Liver (tissue), 9 donors: Measurements from ENCODE around the gene CA11. TPM values are rescaled to one million over a fixed set of nuclear protein-coding genes. Genes with fewer than 3 reads are reported as not detected.

Experiments used
- DNase-seq: peaks from one replicate; pipeline ENCODE4 v3.0.0-alpha.2; 2017; ENCODE audit warnings: low spot score
- H3K27ac ChIP-seq, 2 donors: one replicate each; pipeline ENCODE4 v1.7.0; 2013; ENCODE audit warnings: inconsistent platforms in 2 of 2, low read length in 2 of 2, control low read depth in 1 of 2, low read depth in 1 of 2, mild to moderate bottlenecking in 1 of 2
- H3K27me3 ChIP-seq, 4 donors: one replicate each; pipeline versions ENCODE4 v1.6.1 to v1.7.0; 2013; ENCODE audit warnings: low read length in 3 of 4, inconsistent platforms in 1 of 4, mild to moderate bottlenecking in 1 of 4, moderate library complexity in 1 of 4; ENCODE audit not compliant: control insufficient read depth in 4 of 4, insufficient read depth in 4 of 4
- H3K36me3 ChIP-seq, 4 donors: one replicate each; pipeline versions ENCODE4 v1.6.1 to v1.7.0; 2013; ENCODE audit warnings: low read length in 3 of 4, mild to moderate bottlenecking in 3 of 4, low read depth in 1 of 4, moderate library complexity in 1 of 4; ENCODE audit not compliant: control insufficient read depth in 4 of 4, insufficient read depth in 3 of 4
- H3K4me1 ChIP-seq, 4 donors: one replicate each; pipeline versions ENCODE4 v1.6.1 to v1.7.0; 2013; ENCODE audit warnings: low read length in 3 of 4, mild to moderate bottlenecking in 3 of 4, moderate library complexity in 1 of 4; ENCODE audit not compliant: control insufficient read depth in 4 of 4, insufficient read depth in 4 of 4
- H3K4me3 ChIP-seq, 3 donors: one replicate each; pipeline versions ENCODE4 v1.6.1 to v1.7.0; 2013; ENCODE audit warnings: low read length in 3 of 3, control low read depth in 1 of 3, low read depth in 1 of 3, mild to moderate bottlenecking in 1 of 3
- H3K9ac ChIP-seq, 2 donors: one replicate each; pipeline ENCODE4 v1.7.0; 2013; ENCODE audit warnings: low read length in 2 of 2, mild to moderate bottlenecking in 2 of 2, moderate library complexity in 2 of 2, control low read depth in 1 of 2, low read depth in 1 of 2
- H3K9me3 ChIP-seq, 4 donors: one replicate each; pipeline versions ENCODE4 v1.6.1 to v1.7.0; 2013; ENCODE audit warnings: low read length in 3 of 4; ENCODE audit not compliant: control insufficient read depth in 4 of 4
- ATF3 ChIP-seq: IDR thresholded peaks from 2 replicates; pipeline ENCODE4 v1.6.1; 2016; ENCODE audit warnings: antibody characterized with exemption
- CTCF ChIP-seq: fragments of 150-350 bp; IDR thresholded peaks from 2 replicates; pipeline ENCODE4 v1.5.1; 2017; ENCODE audit warnings: improper control_type of control experiment, low read depth, low read length; ENCODE audit not compliant: missing input control
- EGR1 ChIP-seq, 2 donors: IDR thresholded peaks; 2 replicates each; pipeline ENCODE4 v1.6.1; 2016 to 2018; ENCODE audit warnings: antibody characterized with exemption in 2 of 2, low read depth in 2 of 2
- FOXA1 ChIP-seq: IDR thresholded peaks from 2 replicates; pipeline ENCODE4 v1.6.1; 2016; ENCODE audit warnings: antibody characterized with exemption
- FOXA2 ChIP-seq: IDR thresholded peaks from 2 replicates; pipeline ENCODE4 v1.6.1; 2016; ENCODE audit warnings: antibody characterized with exemption
- GABPA ChIP-seq, 2 donors: IDR thresholded peaks in 1 of 2; conservative IDR thresholded peaks in 1 of 2; 2 replicates each; pipeline ENCODE4 v1.6.1; 2016; ENCODE audit warnings: antibody characterized with exemption in 2 of 2, mild to moderate bottlenecking in 1 of 2, moderate library complexity in 1 of 2
- HNF4A ChIP-seq, 2 donors: conservative IDR thresholded peaks; 2 replicates each; pipeline ENCODE4 v1.6.1; 2016; ENCODE audit warnings: antibody characterized with exemption in 2 of 2, mild to moderate bottlenecking in 2 of 2
- HNF4G ChIP-seq: IDR thresholded peaks from 2 replicates; pipeline ENCODE4 v1.6.1; 2016; ENCODE audit warnings: antibody characterized with exemption
- JUND ChIP-seq, 2 donors: IDR thresholded peaks; 2 replicates each; pipeline ENCODE4 v1.6.1; 2016; ENCODE audit warnings: antibody characterized with exemption in 2 of 2
- MAX ChIP-seq: IDR thresholded peaks from 2 replicates; pipeline ENCODE4 v1.6.1; 2016; ENCODE audit warnings: antibody characterized with exemption
- NR2F2 ChIP-seq: IDR thresholded peaks from 2 replicates; pipeline ENCODE4 v1.6.1; 2016; ENCODE audit warnings: antibody characterized with exemption
- RAD21 ChIP-seq, 2 donors: IDR thresholded peaks; 2 replicates each; pipeline ENCODE4 v1.6.1; 2016; ENCODE audit warnings: antibody characterized with exemption in 2 of 2, mild to moderate bottlenecking in 2 of 2
- REST ChIP-seq: IDR thresholded peaks from 2 replicates; pipeline ENCODE4 v1.6.1; 2016; ENCODE audit warnings: antibody characterized with exemption, mild to moderate bottlenecking
- RXRA ChIP-seq, 2 donors: IDR thresholded peaks; 2 replicates each; pipeline ENCODE4 v1.6.1; 2017 to 2018; ENCODE audit warnings: antibody characterized with exemption in 2 of 2, mild to moderate bottlenecking in 1 of 2
- SP1 ChIP-seq: IDR thresholded peaks from 2 replicates; pipeline ENCODE4 v1.6.1; 2018; ENCODE audit warnings: antibody characterized with exemption, mild to moderate bottlenecking
- TAF1 ChIP-seq: conservative IDR thresholded peaks from 2 replicates; pipeline ENCODE4 v1.6.1; 2016; ENCODE audit warnings: antibody characterized with exemption, mild to moderate bottlenecking
- YY1 ChIP-seq: IDR thresholded peaks from 2 replicates; pipeline ENCODE4 v1.6.1; 2016; ENCODE audit warnings: antibody characterized with exemption, mild to moderate bottlenecking
- ZBTB33 ChIP-seq: IDR thresholded peaks from 2 replicates; pipeline ENCODE4 v1.6.1; 2016; ENCODE audit warnings: antibody characterized with exemption
- WGBS: extraction: QIAGEN DNeasy Blood & Tissue Kit; methylation state at CpG from one replicate; pipeline ENCODE4 v1.1.7; 2013; 5-methylcytosine and 5-hydroxymethylcytosine counted together
- polyA plus RNA-seq, 2 donors: library from polyadenylated mRNA; stranded (reverse) in 1 of 2; unstranded in 1 of 2; fragments of 200-250 nt in 1 of 2; fragments of >200 nt in 1 of 2; fragmentation: Nextera tagmentation in 1 of 2; extraction: Ambion mirVana in 1 of 2; gene quantifications; one replicate each; pipeline versions ENCODE4 v1.2.1 to v1.2.3, GENCODE V29; 2013 to 2015
- total RNA-seq, 2 donors: library from RNA; depleted of rRNA; stranded (reverse); fragments of >200 nt; gene quantifications; one replicate each; pipeline ENCODE4 v1.2.3, GENCODE V29; 2014
- donor health status: healthy.
- donor health status: healthy.
- donor health status: healthy.
- donor health status: healthy.
- donor health status: healthy.

Gene CA11
- total and polyA plus RNA-seq, 4 donors, result 0.09 to 1.1 (median 0.34) TPM

GRCh38 chr19:48627201-48627864 lies 18.7 kb downstream of the CA11 start:
- H3K27ac ChIP-seq, result peak overlapping the region in 1 of 2 donors; percentile 51
- no peaks in the 10 kb centered on the region for H3K9me3 ChIP-seq
- peak; percentile 36 for DNase-seq
- 58% methylated on average over 6 of the region's 6 CpGs for WGBS
- TF ChIP-seq CTCF (no peak), ATF3 (no peak), JUND (IDR thresholded peaks at IDR 0.05) (peak in 1 of 2 donors; percentile 24), MAX (peak; percentile 69), REST (peak; percentile 25), FOXA2 (no peak), SP1 (peak; percentile 72), RXRA (IDR thresholded peaks at IDR 0.05) (peak; percentile 50 to 61), GABPA (IDR thresholded peaks at IDR 0.05 in 1 of 2, conservative IDR thresholded peaks at IDR 0.05 in 1 of 2) (no peak), FOXA1 (no peak), HNF4A (conservative IDR thresholded peaks at IDR 0.05) (peak; percentile 73 to 82), HNF4G (no peak), RAD21 (IDR thresholded peaks at IDR 0.05) (no peak), EGR1 (IDR thresholded peaks at IDR 0.05; ENCODE audit: low read depth in 2 of 2) (no peak), NR2F2 (no peak), ZBTB33 (no peak), TAF1 (no peak), YY1 (no peak)
- H3K36me3 ChIP-seq, result peaks cover 0 to 7% (median 1%) of the 10 kb centered on the region in 4 donors
- H3K4me3 ChIP-seq, result no peak overlapping the region
- no peak overlapping the region for H3K9ac ChIP-seq
- H3K27me3 ChIP-seq, result no peaks in the 10 kb centered on the region
- H3K4me1 ChIP-seq, result peaks cover 12 to 66% (median 39%) of the 10 kb centered on the region in 4 donors
